ENCODE measurements around the gene ZNF554.

GRCh38 chr19:2869618-2870017 is 50.0 kb downstream of the ZNF554 start:
- TF ChIP-seq PKNOX1 (IDR thresholded peaks at IDR 0.05) = no peak
- no peak for TF ChIP-seq ELF4 (IDR thresholded peaks at IDR 0.05)
- no peak for TF ChIP-seq TARDBP (IDR thresholded peaks at IDR 0.05)
- no peak for TF ChIP-seq FOXM1 (IDR thresholded peaks at IDR 0.05; ENCODE audit: borderline replicate concordance)
- no peak for TF ChIP-seq SP1 (IDR thresholded peaks at IDR 0.05)
- TF ChIP-seq ZNF384 (IDR thresholded peaks at IDR 0.05) = no peak
- TF ChIP-seq CTBP1 (IDR thresholded peaks at IDR 0.05; ENCODE audit: borderline replicate concordance) = no peak
- TF ChIP-seq FOXA1 (IDR thresholded peaks at IDR 0.05) = no peak
- no peak for TF ChIP-seq FOXK2 (IDR thresholded peaks at IDR 0.05)
- no peak for TF ChIP-seq HDGF (IDR thresholded peaks at IDR 0.05; ENCODE audit: borderline replicate concordance)
- TF ChIP-seq BHLHE40 (IDR thresholded peaks at IDR 0.05; ENCODE audit: borderline replicate concordance) = no peak
- TF ChIP-seq SUZ12 (IDR thresholded peaks at IDR 0.05) = no peak

All from HEK293T (cell line).